Measurements from ENCODE around the gene MON2. TPM values are rescaled to one million over a fixed set of nuclear protein-coding genes. Genes with fewer than 3 reads are reported as not detected.
A peak's percentile ranks its signal among the peaks of the same experiment; 100 is the strongest.

Gene MON2
- total and polyA plus RNA-seq, 2 donors from 2014 or later: 11.6 to 57.9 TPM

DNA sequence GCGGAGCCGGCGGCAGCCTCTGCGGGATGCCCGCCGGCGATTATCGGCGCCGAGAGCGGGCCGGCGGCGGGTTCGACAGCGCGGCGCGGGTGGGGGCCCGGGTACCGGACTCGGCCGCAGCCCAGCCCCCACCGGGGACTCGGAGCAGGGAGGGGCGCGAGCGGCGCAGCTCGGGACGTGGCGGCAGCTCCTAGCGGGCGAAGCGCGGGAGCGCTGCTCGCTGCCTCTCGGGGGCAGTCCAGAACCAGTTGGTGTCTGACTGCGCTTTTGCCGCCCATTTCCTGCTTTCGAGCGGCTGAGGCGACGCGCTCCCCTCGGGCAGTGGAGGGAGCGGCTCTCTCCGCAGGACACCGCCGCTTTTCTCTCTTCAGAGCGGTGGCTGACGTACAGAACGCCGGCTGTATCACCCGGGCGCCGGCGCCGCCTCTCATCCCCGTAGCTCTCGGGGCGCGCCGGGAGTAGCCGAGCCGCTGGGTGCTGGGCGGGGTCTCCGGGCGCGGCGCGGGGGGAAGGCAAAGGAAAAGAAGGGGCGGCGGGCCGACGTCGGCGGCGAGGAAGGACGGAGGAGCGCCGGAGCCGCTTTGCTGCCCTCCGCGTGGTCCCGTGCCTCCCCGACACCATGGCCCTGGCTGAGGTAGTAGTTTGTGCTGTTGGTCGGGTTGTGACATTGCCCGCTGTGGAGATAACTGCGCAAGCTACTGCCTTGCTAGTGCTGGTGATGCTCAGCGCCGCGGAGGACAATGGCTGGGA lies 136.6 kb downstream of the MON2 start:
- Histone ChIP-seq H3K4me3 (ENCODE audit: low read length in 3 of 3) (peak overlapping the region; percentile 79 to 90 (median 85)), H3K27ac (ENCODE audit: low read depth in 2 of 2, low read length in 2 of 2) (peak overlapping the region; percentile 99 to 100), H3K27me3 (ENCODE audit: control insufficient read depth, insufficient read depth, low read length) (no peaks in the 10 kb centered on the region), H3K4me1 (ENCODE audit: control insufficient read depth in 2 of 3, insufficient read depth in 2 of 3, low read depth in 1 of 3, low read length in 3 of 3) (peaks cover 0 to 5% (median 2%) of the 10 kb centered on the region in 3 donors), H3K9me3 (ENCODE audit: control insufficient read depth in 2 of 3, insufficient read depth in 1 of 3, low read length in 3 of 3) (no peaks in the 10 kb centered on the region), H3K9ac (ENCODE audit: low read length in 3 of 3) (peak overlapping the region; percentile 61 to 94 (median 77)), H3K36me3 (ENCODE audit: control insufficient read depth in 2 of 3, insufficient read depth in 3 of 3, low read length in 3 of 3) (no peaks in the 10 kb centered on the region)
- peak; percentile 89 to 97 (median 94) for DNase-seq
- intact Hi-C loops (cut with DNase I): no loop called here
- TF ChIP-seq, protein P1, sequence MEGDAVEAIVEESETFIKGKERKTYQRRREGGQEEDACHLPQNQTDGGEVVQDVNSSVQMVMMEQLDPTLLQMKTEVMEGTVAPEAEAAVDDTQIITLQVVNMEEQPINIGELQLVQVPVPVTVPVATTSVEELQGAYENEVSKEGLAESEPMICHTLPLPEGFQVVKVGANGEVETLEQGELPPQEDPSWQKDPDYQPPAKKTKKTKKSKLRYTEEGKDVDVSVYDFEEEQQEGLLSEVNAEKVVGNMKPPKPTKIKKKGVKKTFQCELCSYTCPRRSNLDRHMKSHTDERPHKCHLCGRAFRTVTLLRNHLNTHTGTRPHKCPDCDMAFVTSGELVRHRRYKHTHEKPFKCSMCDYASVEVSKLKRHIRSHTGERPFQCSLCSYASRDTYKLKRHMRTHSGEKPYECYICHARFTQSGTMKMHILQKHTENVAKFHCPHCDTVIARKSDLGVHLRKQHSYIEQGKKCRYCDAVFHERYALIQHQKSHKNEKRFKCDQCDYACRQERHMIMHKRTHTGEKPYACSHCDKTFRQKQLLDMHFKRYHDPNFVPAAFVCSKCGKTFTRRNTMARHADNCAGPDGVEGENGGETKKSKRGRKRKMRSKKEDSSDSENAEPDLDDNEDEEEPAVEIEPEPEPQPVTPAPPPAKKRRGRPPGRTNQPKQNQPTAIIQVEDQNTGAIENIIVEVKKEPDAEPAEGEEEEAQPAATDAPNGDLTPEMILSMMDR (IDR thresholded peaks at IDR 0.05; ENCODE audit: borderline replicate concordance, extremely low read depth, insufficient read depth): peak; percentile 62
- FAIRE-seq: no peak

DNA sequence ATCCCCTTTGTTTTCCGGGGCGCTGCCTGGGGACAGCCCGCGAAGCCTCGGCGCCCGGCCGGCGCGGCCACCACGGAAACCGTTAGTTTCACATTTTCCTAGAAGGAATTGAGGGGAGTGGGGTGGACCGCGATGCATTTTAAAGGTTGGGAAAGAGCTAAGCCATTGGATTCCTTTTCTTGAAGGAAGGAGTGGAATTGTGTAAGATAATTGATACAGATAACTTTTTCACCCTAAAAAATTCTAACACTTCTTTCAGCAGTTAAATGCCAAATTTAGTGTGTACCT lies 137.1 kb downstream of the MON2 start:
- intact Hi-C loops (cut with DNase I): no loop called here
- Histone ChIP-seq H3K4me1 (ENCODE audit: control insufficient read depth in 2 of 3, insufficient read depth in 2 of 3, low read depth in 1 of 3, low read length in 3 of 3) (peaks cover 0 to 5% (median 2%) of the 10 kb centered on the region in 3 donors), H3K27me3 (ENCODE audit: control insufficient read depth, insufficient read depth, low read length) (no peaks in the 10 kb centered on the region), H3K27ac (ENCODE audit: low read depth in 2 of 2, low read length in 2 of 2) (peak overlapping the region; percentile 99 to 100), H3K4me3 (ENCODE audit: low read length in 3 of 3) (peak overlapping the region; percentile 74 to 90 (median 85)), H3K9me3 (ENCODE audit: control insufficient read depth in 2 of 3, insufficient read depth in 1 of 3, low read length in 3 of 3) (no peaks in the 10 kb centered on the region), H3K9ac (ENCODE audit: low read length in 3 of 3) (peak overlapping the region; percentile 61 to 94 (median 77)), H3K36me3 (ENCODE audit: control insufficient read depth in 2 of 3, insufficient read depth in 3 of 3, low read length in 3 of 3) (no peaks in the 10 kb centered on the region)
- FAIRE-seq (no peak), DNase-seq (no peak)
- TF ChIP-seq, protein P1 (IDR thresholded peaks at IDR 0.05; ENCODE audit: borderline replicate concordance, extremely low read depth, insufficient read depth): no peak

DNA sequence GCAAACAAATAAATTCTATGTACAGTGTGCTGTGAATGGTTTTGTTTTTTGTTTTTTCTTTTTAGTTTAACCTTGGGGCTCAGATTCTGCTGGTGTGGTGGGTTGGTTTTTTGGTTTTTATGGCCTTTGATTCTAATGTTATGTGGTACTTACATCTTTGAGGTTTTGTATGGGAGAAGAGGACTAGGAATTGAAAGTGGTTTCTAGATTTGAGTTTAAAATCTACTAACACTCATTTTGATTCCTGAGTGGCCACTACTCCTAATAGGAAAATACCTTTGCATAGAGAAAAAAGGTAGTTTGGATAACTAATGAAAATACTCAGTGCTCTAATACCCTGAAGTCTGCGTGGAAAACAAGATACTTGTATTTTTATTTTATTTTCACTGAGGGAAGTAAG lies 137.7 kb downstream of the MON2 start:
- peak overlapping the region; percentile 74 to 90 (median 85) for H3K4me3 ChIP-seq (ENCODE audit: low read length in 3 of 3)

More for the DNA sequence above, 137.7 kb downstream of the MON2 start:
- intact Hi-C loops (cut with DNase I): no loop called here
- no peaks in the 10 kb centered on the region for H3K9me3 ChIP-seq (ENCODE audit: control insufficient read depth in 2 of 3, insufficient read depth in 1 of 3, low read length in 3 of 3)
- DNase-seq (peak in 1 of 5 donors; percentile 12), FAIRE-seq (no peak)
- H3K27me3 ChIP-seq (ENCODE audit: control insufficient read depth, insufficient read depth, low read length): no peaks in the 10 kb centered on the region
- TF ChIP-seq, protein P1 (IDR thresholded peaks at IDR 0.05; ENCODE audit: borderline replicate concordance, extremely low read depth, insufficient read depth): no peak
- peaks cover 0 to 5% (median 2%) of the 10 kb centered on the region in 3 donors for H3K4me1 ChIP-seq (ENCODE audit: control insufficient read depth in 2 of 3, insufficient read depth in 2 of 3, low read depth in 1 of 3, low read length in 3 of 3)
- H3K9ac ChIP-seq (ENCODE audit: low read length in 3 of 3): peak overlapping the region; percentile 50 to 94 (median 61)
- H3K36me3 ChIP-seq (ENCODE audit: control insufficient read depth in 2 of 3, insufficient read depth in 3 of 3, low read length in 3 of 3): no peaks in the 10 kb centered on the region
- no peak overlapping the region for H3K27ac ChIP-seq (ENCODE audit: low read depth in 2 of 2, low read length in 2 of 2)
